HepG2 (cell line): ENCODE measurements around the gene MYO7B. TPM values are rescaled to one million over a fixed set of nuclear protein-coding genes. Genes with fewer than 3 reads are reported as not detected.

Source experiments
- ATRX ChIP-seq: sonication (generic); formaldehyde crosslinking; IDR thresholded peaks from 2 replicates; pipeline ENCODE4 v1.4.0; 2020; ENCODE audit warnings: missing genetic modification reagents, borderline replicate concordance
- HOXA9 ChIP-seq: sonication (generic); formaldehyde crosslinking; IDR thresholded peaks from 2 replicates; pipeline ENCODE4 v1.8.1; 2022; ENCODE audit warnings: missing genetic modification reagents, mild to moderate bottlenecking, moderate library complexity, borderline replicate concordance
- MAF1 ChIP-seq: sonication (generic); formaldehyde crosslinking; IDR thresholded peaks from 2 replicates; pipeline ENCODE4 v1.5.0; 2020; ENCODE audit warnings: missing genetic modification reagents, borderline replicate concordance
- PHB2 ChIP-seq: fragments of 450-650 bp; IDR thresholded peaks from 2 replicates; pipeline ENCODE4 v1.6.1; 2018; ENCODE audit not compliant: partially characterized antibody
- RFX5 ChIP-seq: IDR thresholded peaks from 2 replicates; pipeline ENCODE4 v1.6.1; 2011; ENCODE audit warnings: low read depth, low read length, improper control_type of control experiment
- SSRP1 ChIP-seq: IDR thresholded peaks from 2 replicates; pipeline ENCODE4 v1.6.1; 2016; ENCODE audit warnings: control low read depth
- ZNF20 ChIP-seq: sonication (generic); formaldehyde crosslinking; IDR thresholded peaks from 2 replicates; pipeline ENCODE4 v1.4.0; 2020; ENCODE audit warnings: mild to moderate bottlenecking, moderate library complexity, missing genetic modification reagents
- ZNF510 ChIP-seq: sonication (generic); formaldehyde crosslinking; IDR thresholded peaks from 2 replicates; pipeline ENCODE4 v1.4.0; 2020; ENCODE audit warnings: low read depth, mild to moderate bottlenecking, missing genetic modification reagents
- polyA plus RNA-seq, 8 experiments: library from polyadenylated mRNA; depleted of rRNA in 3 of 8; stranded (reverse) in 7 of 8; unstranded in 1 of 8; fragments of >200 nt; fragmentation: Illumina TruSeq in 4 of 8; extraction: Trizol in 4 of 8; gene quantifications; 2 replicates each; pipeline versions ENCODE4 v1.2.1 to v1.2.3, GENCODE V29; 2011 to 2016; ENCODE audit warnings: low read depth in 4 of 8, missing spikeins in 1 of 8, mixed read lengths in 1 of 8; ENCODE audit not compliant: insufficient read depth in 1 of 8
- total RNA-seq, 5 experiments: library from RNA; depleted of rRNA; stranded (reverse); fragments of >200 nt; fragmentation: Illumina TruSeq; extraction: Trizol; gene quantifications; 2 replicates each; pipeline ENCODE4 v1.2.3, GENCODE V29; 2016; ENCODE audit warnings: low read depth in 1 of 5
- TF ChIP-seq, protein P1 (sequence below), 2 experiments: IDR thresholded peaks; 2 replicates each; pipeline ENCODE4 v1.6.1; 2011 to 2012; ENCODE audit warnings: low read length in 2 of 2, borderline replicate concordance in 1 of 2, low read depth in 1 of 2, mild to moderate bottlenecking in 1 of 2, moderate library complexity in 1 of 2
- TF ChIP-seq, protein P2 (sequence below): sonication (generic); formaldehyde crosslinking; IDR thresholded peaks from 2 replicates; pipeline ENCODE4 v1.8.1; 2022; ENCODE audit warnings: low read depth, mild to moderate bottlenecking, missing genetic modification reagents

The MYO7B gene
- total and polyA plus RNA-seq, 2 of the 13 experiments (the other 11 are each of a cell fraction or from before 2014, with no cell fraction given) = not detected

DNA sequence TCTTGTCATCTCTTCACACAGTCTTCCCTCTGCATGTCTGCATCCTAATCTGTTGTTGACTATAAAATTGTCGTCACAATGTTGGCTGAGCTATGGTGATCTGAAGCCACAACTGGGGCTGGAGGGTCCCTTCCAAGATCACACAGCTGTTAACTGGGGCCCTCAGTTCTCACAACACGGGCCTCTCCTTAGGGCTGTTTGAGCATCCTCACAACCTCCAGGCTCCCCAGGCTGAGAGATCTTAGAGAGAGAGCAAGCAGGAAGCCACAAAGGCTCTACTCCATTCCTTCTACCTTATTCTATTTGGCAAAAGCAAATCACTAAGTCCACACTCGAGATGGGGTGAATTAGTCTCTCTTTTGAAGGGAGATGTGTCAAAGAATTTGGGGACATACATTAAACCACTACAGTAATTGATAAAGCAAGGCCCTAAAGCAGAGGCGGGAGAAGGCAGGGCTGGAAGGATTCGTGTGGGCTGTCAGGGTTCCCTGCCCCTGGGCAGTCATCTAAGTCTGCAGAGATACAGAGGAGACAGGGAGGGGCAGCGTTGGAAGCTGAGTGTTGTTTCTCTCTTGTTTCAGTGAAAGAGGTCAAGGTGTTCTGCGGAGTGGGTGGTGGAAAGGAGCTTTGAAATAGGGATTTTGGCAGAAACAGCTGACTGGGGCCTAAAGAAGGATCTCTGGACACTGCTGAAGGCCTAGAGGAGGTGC lies 15.9 kb downstream of the MYO7B start (continued):
- TF ChIP-seq PHB2 (no peak), ATRX (CRISPR knock-in tag) (no peak), RFX5 (no peak), SSRP1 (CRISPR knock-in tag) (no peak), ZNF510 (no peak), MAF1 (no peak), HOXA9 (CRISPR knock-in tag) (no peak), ZNF20 (no peak)
- TF ChIP-seq, protein P1, sequence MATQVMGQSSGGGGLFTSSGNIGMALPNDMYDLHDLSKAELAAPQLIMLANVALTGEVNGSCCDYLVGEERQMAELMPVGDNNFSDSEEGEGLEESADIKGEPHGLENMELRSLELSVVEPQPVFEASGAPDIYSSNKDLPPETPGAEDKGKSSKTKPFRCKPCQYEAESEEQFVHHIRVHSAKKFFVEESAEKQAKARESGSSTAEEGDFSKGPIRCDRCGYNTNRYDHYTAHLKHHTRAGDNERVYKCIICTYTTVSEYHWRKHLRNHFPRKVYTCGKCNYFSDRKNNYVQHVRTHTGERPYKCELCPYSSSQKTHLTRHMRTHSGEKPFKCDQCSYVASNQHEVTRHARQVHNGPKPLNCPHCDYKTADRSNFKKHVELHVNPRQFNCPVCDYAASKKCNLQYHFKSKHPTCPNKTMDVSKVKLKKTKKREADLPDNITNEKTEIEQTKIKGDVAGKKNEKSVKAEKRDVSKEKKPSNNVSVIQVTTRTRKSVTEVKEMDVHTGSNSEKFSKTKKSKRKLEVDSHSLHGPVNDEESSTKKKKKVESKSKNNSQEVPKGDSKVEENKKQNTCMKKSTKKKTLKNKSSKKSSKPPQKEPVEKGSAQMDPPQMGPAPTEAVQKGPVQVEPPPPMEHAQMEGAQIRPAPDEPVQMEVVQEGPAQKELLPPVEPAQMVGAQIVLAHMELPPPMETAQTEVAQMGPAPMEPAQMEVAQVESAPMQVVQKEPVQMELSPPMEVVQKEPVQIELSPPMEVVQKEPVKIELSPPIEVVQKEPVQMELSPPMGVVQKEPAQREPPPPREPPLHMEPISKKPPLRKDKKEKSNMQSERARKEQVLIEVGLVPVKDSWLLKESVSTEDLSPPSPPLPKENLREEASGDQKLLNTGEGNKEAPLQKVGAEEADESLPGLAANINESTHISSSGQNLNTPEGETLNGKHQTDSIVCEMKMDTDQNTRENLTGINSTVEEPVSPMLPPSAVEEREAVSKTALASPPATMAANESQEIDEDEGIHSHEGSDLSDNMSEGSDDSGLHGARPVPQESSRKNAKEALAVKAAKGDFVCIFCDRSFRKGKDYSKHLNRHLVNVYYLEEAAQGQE (IDR thresholded peaks at IDR 0.05; ENCODE audit: borderline replicate concordance in 1 of 2, low read depth in 1 of 2, low read length in 2 of 2) = no peak
- TF ChIP-seq, protein P2, sequence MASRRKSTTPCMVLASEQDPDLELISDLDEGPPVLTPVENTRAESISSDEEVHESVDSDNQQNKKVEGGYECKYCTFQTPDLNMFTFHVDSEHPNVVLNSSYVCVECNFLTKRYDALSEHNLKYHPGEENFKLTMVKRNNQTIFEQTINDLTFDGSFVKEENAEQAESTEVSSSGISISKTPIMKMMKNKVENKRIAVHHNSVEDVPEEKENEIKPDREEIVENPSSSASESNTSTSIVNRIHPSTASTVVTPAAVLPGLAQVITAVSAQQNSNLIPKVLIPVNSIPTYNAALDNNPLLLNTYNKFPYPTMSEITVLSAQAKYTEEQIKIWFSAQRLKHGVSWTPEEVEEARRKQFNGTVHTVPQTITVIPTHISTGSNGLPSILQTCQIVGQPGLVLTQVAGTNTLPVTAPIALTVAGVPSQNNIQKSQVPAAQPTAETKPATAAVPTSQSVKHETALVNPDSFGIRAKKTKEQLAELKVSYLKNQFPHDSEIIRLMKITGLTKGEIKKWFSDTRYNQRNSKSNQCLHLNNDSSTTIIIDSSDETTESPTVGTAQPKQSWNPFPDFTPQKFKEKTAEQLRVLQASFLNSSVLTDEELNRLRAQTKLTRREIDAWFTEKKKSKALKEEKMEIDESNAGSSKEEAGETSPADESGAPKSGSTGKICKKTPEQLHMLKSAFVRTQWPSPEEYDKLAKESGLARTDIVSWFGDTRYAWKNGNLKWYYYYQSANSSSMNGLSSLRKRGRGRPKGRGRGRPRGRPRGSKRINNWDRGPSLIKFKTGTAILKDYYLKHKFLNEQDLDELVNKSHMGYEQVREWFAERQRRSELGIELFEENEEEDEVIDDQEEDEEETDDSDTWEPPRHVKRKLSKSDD = no peak
